Amniotic epithelial cell (primary cell): Measurements from ENCODE around the gene DPYD.

ENCODE experiments used
- DNase-seq: peaks from one replicate; pipeline ENCODE4 v3.0.0-alpha.2; 2010; ENCODE audit warnings: low read depth

Gene DPYD

GRCh38 chr1:97691325-97691724 is 229.5 kb downstream of the DPYD start:
- DNase-seq, result no peak

- no peak for DNase-seq
Observed at GRCh38 chr1:97685360-97685759, 235.5 kb downstream of the DPYD start.

- DNase-seq, result peak; percentile 47
Observed at GRCh38 chr1:97680894-97681293, 239.9 kb downstream of the DPYD start.

GRCh38 chr1:97680470-97680869 is 240.4 kb downstream of the DPYD start:
- DNase-seq, result peak; percentile 15

GRCh38 chr1:97677702-97678101 is 243.1 kb downstream of the DPYD start:
- DNase-seq, result no peak

- DNase-seq, result no peak
Observed at GRCh38 chr1:97674517-97674916, 246.3 kb downstream of the DPYD start.

GRCh38 chr1:97668945-97669344 is 251.9 kb downstream of the DPYD start:
- peak; percentile 66 for DNase-seq

GRCh38 chr1:97660431-97661105 is 260.3 kb downstream of the DPYD start:
- no peak for DNase-seq

- DNase-seq, result peak; percentile 91
Observed at GRCh38 chr1:97654876-97655585, 265.8 kb downstream of the DPYD start.

GRCh38 chr1:97651250-97651649 is 269.6 kb downstream of the DPYD start:
- no peak for DNase-seq

GRCh38 chr1:97649591-97649990 is 271.2 kb downstream of the DPYD start:
- DNase-seq, result no peak

GRCh38 chr1:97647776-97648175 is 273.1 kb downstream of the DPYD start:
- peak; percentile 66 for DNase-seq

- no peak for DNase-seq
Observed at GRCh38 chr1:97646071-97646470, 274.8 kb downstream of the DPYD start.

- DNase-seq, result no peak
Observed at GRCh38 chr1:97640677-97641076, 280.2 kb downstream of the DPYD start.

- peak; percentile 77 for DNase-seq
Observed at GRCh38 chr1:97636941-97637340, 283.9 kb downstream of the DPYD start.

- DNase-seq, result no peak
Observed at GRCh38 chr1:97634758-97635157, 286.1 kb downstream of the DPYD start.

GRCh38 chr1:97632776-97633175 is 288.1 kb downstream of the DPYD start:
- peak; percentile 23 for DNase-seq

- peak; percentile 91 for DNase-seq
Observed at GRCh38 chr1:97632075-97632474, 288.8 kb downstream of the DPYD start.

- no peak for DNase-seq
Observed at GRCh38 chr1:97630948-97631347, 289.9 kb downstream of the DPYD start.

- no peak for DNase-seq
Observed at GRCh38 chr1:97630281-97630680, 290.6 kb downstream of the DPYD start.

GRCh38 chr1:97623220-97623619 is 297.6 kb downstream of the DPYD start:
- DNase-seq, result no peak

GRCh38 chr1:97621955-97622354 is 298.9 kb downstream of the DPYD start:
- DNase-seq, result peak; percentile 34

GRCh38 chr1:97619706-97620105 is 301.1 kb downstream of the DPYD start:
- no peak for DNase-seq

- no peak for DNase-seq
Observed at GRCh38 chr1:97610748-97611147, 310.1 kb downstream of the DPYD start.
